MCF 10A (cell line): ENCODE data around the gene CNN2. TPM values are rescaled to one million over a fixed set of nuclear protein-coding genes. Genes with fewer than 3 reads are reported as not detected.
A peak's percentile ranks its signal among the peaks of the same experiment; 100 is the strongest.

Experiments
- BruUV-seq: library from RNA; stranded (reverse); fragments of 400-500 nt; replicated peaks from 2 replicates; lab custom pipeline; 2021; lab: Mats Ljungman, UMichigan
- CTCF ChIA-PET: fragments of 300-600 bp; sonication (Branson Sonifier 250); formaldehyde crosslinking; extraction: SDS; loops from one replicate; lab custom pipeline; 2021; ENCODE audit warnings: antibody characterized with exemption, inconsistent platforms; lab: Yijun Ruan, JAX
- POLR2A ChIA-PET: fragments of 300-600, 350-650 bp; sonication (Branson Sonifier 250); formaldehyde crosslinking; extraction: SDS; loops from one replicate; lab custom pipeline; 2020; ENCODE audit warnings: antibody characterized with exemption, inconsistent platforms; lab: Yijun Ruan, JAX
- DNase-seq: peaks from one replicate; pipeline ENCODE4 v3.0.0-alpha.2; 2018; ENCODE audit not compliant: unreplicated experiment
- H3K27ac Mint-ChIP-seq: one replicate; pipeline ENCODE4 v1.8.0; 2022; ENCODE audit warnings: mild to moderate bottlenecking, low read depth, mixed read lengths; ENCODE audit not compliant: unreplicated experiment
- H3K27me3 Mint-ChIP-seq: one replicate; pipeline ENCODE4 v1.8.0; 2022; ENCODE audit warnings: mixed read lengths; ENCODE audit not compliant: insufficient read depth, unreplicated experiment
- H3K36me3 Mint-ChIP-seq: one replicate; pipeline ENCODE4 v1.8.0; 2022; ENCODE audit warnings: mild to moderate bottlenecking, moderate library complexity, mixed read lengths; ENCODE audit not compliant: insufficient read depth, unreplicated experiment
- H3K4me1 Mint-ChIP-seq: one replicate; pipeline ENCODE4 v1.8.0; 2022; ENCODE audit warnings: mixed read lengths; ENCODE audit not compliant: insufficient read depth, unreplicated experiment
- H3K4me3 Mint-ChIP-seq: one replicate; pipeline ENCODE4 v1.8.0; 2022; ENCODE audit warnings: mild to moderate bottlenecking, moderate library complexity, mixed read lengths; ENCODE audit not compliant: unreplicated experiment
- H3K9me3 Mint-ChIP-seq: one replicate; pipeline ENCODE4 v1.8.0; 2022; ENCODE audit warnings: mixed read lengths; ENCODE audit not compliant: unreplicated experiment
- CTCF ChIP-seq: fragments of 200-600 bp; IDR thresholded peaks from one replicate; pipeline ENCODE4 v1.8.0; 2022; ENCODE audit warnings: antibody characterized with exemption, mild to moderate bottlenecking; ENCODE audit not compliant: unreplicated experiment
- intact Hi-C: fragments of 100-400 bp; cut with micrococcal nuclease; formaldehyde crosslinking; loops from 2 replicates; pipeline ENCODE4 v1.14.1; 2022
- total RNA-seq: library from RNA; stranded (reverse); gene quantifications from 2 replicates; pipeline ENCODE4 v1.2.3, GENCODE V29; 2022

Gene CNN2
- total RNA-seq, 1 experiment from 2014 or later, result 166 TPM

- POLR2A ChIA-PET, result interaction anchor here (0.5 to 5.1 kb wide), 12 partner anchors 12 to 226 kb away, joined by 3 to 97 read pairs (median 4); partner anchors contain the start of genes CNN2 and RNU6-2
- H3K9me3 Mint-ChIP-seq, result no peaks in the 10 kb centered on the region
- peak within 1 kb of the TSS; percentile 67 for H3K27ac Mint-ChIP-seq
- H3K27me3 Mint-ChIP-seq, result no peaks in the 10 kb centered on the region
- intact Hi-C loops, result no loop called here
- H3K4me1 Mint-ChIP-seq, result peaks cover 10% of the 10 kb centered on the region
- peak within 1 kb of the TSS; percentile 92 for H3K4me3 Mint-ChIP-seq
- H3K36me3 Mint-ChIP-seq, result peaks cover 52% of the 10 kb centered on the region
- no peak for TF ChIP-seq CTCF
- CTCF ChIA-PET, result interaction anchor here (0.6 kb wide), 1 partner anchor 10 kb away, joined by 3 read pairs; no protein-coding TSS in a partner anchor
- no TSS peak for BruUV-seq
- DNase-seq, result peak; percentile 98
Observed at GRCh38 chr19:1039646-1040475, 13.5 kb downstream of the CNN2 start, which contains the start of gene ABCA7. Gene ABCA7 (plus strand): TSS chr19:1040107. CDS start chr19:1041362, 1,255 bp downstream.

- POLR2A ChIA-PET, result interaction anchor here (0.5 to 5.1 kb wide), 17 partner anchors 13 to 235 kb away, joined by 3 to 97 read pairs (median 3); partner anchors contain the start of genes CNN2, FAM174C, POLR2E and RNU6-2
- H3K9me3 Mint-ChIP-seq, result no peaks in the 10 kb centered on the region
- peaks cover 44% of the 10 kb centered on the region for H3K36me3 Mint-ChIP-seq
- CTCF ChIA-PET, result interaction anchor here (0.6 kb wide), 1 partner anchor 9 kb away, joined by 3 read pairs; no protein-coding TSS in a partner anchor
- no peak for TF ChIP-seq CTCF
- peak; percentile 94 for DNase-seq
- H3K27me3 Mint-ChIP-seq, result no peaks in the 10 kb centered on the region
- peaks cover 6% of the 10 kb centered on the region for H3K4me1 Mint-ChIP-seq
- H3K4me3 Mint-ChIP-seq, result peak overlapping the region; percentile 92
- no TSS peak for BruUV-seq
- H3K27ac Mint-ChIP-seq, result peak overlapping the region; percentile 67
- intact Hi-C loops, result no loop called here
Observed at GRCh38 chr19:1040476-1041271, 14.3 kb downstream of the CNN2 start.

GRCh38 chr19:1041272-1041834 is 14.9 kb downstream of the CNN2 start:
- ChIA-PET CTCF (no interaction called here), POLR2A (interaction anchor here (0.6 to 5.1 kb wide), 8 partner anchors 12 to 234 kb away, joined by 3 to 97 read pairs (median 3); partner anchors contain the start of genes CNN2, FAM174C, POLR2E and RNU6-2)
- Mint-ChIP-seq H3K9me3 (no peaks in the 10 kb centered on the region), H3K27me3 (no peaks in the 10 kb centered on the region), H3K36me3 (peaks cover 38% of the 10 kb centered on the region), H3K4me3 (peak overlapping the region; percentile 92), H3K4me1 (peaks cover 6% of the 10 kb centered on the region), H3K27ac (no peak overlapping the region)
- DNase-seq, result no peak
- no peak for TF ChIP-seq CTCF
- intact Hi-C loops, result no loop called here
- BruUV-seq, result no TSS peak
